Measurements from ENCODE around the gene PLXNA2.

Gene PLXNA2

DNA sequence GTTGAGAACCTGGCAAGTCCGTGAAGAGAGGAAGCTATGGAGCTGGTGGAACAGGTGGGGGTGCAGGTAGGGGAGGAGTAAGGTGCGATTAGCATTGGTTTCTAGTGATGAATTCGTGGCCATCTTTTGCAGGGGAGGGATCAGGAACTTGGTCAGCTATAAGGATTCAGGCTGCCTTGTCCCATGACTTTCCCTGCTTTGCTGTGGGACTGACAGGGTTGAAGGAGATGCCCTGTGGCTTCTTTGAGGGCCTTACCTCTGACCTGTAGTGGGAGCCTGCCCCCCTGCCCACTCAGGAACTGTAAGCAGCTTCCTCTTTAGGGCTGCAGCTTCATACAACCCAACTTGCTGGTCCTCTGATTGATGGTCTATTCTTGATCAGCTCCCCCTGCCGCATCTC, 248.6 kb downstream of the PLXNA2 start:
- no peaks in the 10 kb centered on the region for H3K79me1 ChIP-seq (ENCODE audit: low read length)
- H3K27me3 ChIP-seq (ENCODE audit: insufficient read depth, low read length, poor library complexity) = no peaks in the 10 kb centered on the region
- no peak overlapping the region for H3K4ac ChIP-seq (ENCODE audit: low read depth, low read length)
- no peak overlapping the region for H2BK5ac ChIP-seq (ENCODE audit: low read length)
- H2BK15ac ChIP-seq (replicated peaks; ENCODE audit: low read depth) = no peak overlapping the region
- no peak overlapping the region for H4K5ac ChIP-seq (ENCODE audit: low read length)
- no peak for DNase-seq
- H3K23ac ChIP-seq (ENCODE audit: low read length) = no peak overlapping the region
- no peak overlapping the region for H3K56ac ChIP-seq (ENCODE audit: low read length)
- H2BK120ac ChIP-seq (ENCODE audit: low read depth, low read length) = no peak overlapping the region
- no peak overlapping the region for H4K8ac ChIP-seq (ENCODE audit: low read depth, low read length)
- H3K27ac ChIP-seq (ENCODE audit: low read depth, low read length) = no peak overlapping the region
- no peaks in the 10 kb centered on the region for H3K36me3 ChIP-seq (ENCODE audit: control insufficient read depth, insufficient read depth, low read length)
- H3K9ac ChIP-seq (ENCODE audit: low read length) = no peak overlapping the region
- no CpG with 5 or more reads among the region's 4 CpGs for WGBS (ENCODE audit: extremely low coverage, insufficient coverage, low lambda C conversion rate)
- H2AK5ac ChIP-seq (ENCODE audit: low read length) = no peak overlapping the region
- no peak overlapping the region for H3K4me2 ChIP-seq (ENCODE audit: low read length)
- no peaks in the 10 kb centered on the region for H3K79me2 ChIP-seq (ENCODE audit: control insufficient read depth, insufficient read depth, low read length)
- peaks cover 3% of the 10 kb centered on the region for H3K4me1 ChIP-seq (ENCODE audit: control insufficient read depth, low read depth, low read length)
- H3K18ac ChIP-seq (ENCODE audit: low read length) = no peak overlapping the region
- no peak overlapping the region for H3K4me3 ChIP-seq (ENCODE audit: low read length)

DNA sequence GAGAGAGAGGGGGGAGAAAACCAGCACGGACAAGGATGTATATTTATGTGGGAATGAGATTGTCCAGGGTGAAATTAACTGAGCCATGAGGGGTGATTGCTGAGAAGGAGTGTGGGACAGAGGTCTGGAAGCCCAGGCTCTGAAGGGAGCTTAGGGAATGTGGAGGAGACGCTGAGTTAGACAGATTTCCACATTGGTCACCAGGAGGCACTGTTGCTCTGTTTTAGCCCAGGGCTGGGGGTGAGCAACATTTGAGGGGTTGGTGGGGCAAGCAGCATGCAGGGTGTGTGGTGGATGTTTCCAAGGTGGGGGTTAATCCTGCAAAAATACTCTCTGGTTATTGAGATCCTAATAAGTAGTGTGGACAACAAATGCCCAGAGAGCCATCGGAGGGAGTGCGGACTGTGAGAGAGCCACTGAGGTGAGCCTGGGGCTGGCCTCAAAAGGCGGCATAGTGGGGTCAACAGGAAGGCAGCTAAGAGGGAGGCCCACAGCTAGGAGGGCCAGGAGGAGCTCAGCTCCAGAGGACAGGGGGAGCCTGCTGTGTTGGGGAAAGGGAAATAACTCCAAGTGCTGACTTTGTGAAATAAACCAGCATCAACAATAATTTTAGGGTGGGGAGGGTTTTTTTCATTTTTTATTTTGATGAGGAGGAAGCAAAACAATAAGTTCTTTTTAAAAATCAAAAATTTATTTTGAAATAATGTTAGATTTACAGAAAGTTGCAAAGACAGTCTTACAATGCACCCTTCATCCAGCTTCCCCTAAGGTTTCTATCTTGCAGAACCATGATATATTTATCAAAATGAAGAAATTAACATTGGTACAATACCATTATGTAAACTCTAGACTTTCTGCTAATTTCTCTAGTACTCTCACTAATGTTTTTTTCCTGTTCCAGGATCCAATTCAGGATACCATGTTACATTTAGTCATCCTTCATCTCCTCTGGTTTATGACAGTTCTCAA, 250.4 kb downstream of the PLXNA2 start:
- Histone ChIP-seq H2AK5ac (ENCODE audit: low read length) (no peak overlapping the region), H3K9ac (ENCODE audit: low read length) (no peak overlapping the region), H3K56ac (ENCODE audit: low read length) (no peak overlapping the region), H3K4ac (ENCODE audit: low read depth, low read length) (no peak overlapping the region), H3K27ac (ENCODE audit: low read depth, low read length) (no peak overlapping the region), H3K79me1 (ENCODE audit: low read length) (no peaks in the 10 kb centered on the region), H3K4me1 (ENCODE audit: control insufficient read depth, low read depth, low read length) (peaks cover 3% of the 10 kb centered on the region), H3K36me3 (ENCODE audit: control insufficient read depth, insufficient read depth, low read length) (no peaks in the 10 kb centered on the region), H2BK15ac (replicated peaks; ENCODE audit: low read depth) (no peak overlapping the region), H3K23ac (ENCODE audit: low read length) (no peak overlapping the region), H4K8ac (ENCODE audit: low read depth, low read length) (no peak overlapping the region), H4K5ac (ENCODE audit: low read length) (no peak overlapping the region), H3K18ac (ENCODE audit: low read length) (no peak overlapping the region), H2BK120ac (ENCODE audit: low read depth, low read length) (no peak overlapping the region), H3K79me2 (ENCODE audit: control insufficient read depth, insufficient read depth, low read length) (no peaks in the 10 kb centered on the region), H2BK5ac (ENCODE audit: low read length) (no peak overlapping the region), H3K4me3 (ENCODE audit: low read length) (no peak overlapping the region), H3K4me2 (ENCODE audit: low read length) (no peak overlapping the region), H3K27me3 (ENCODE audit: insufficient read depth, low read length, poor library complexity) (no peaks in the 10 kb centered on the region)
- no CpG with 5 or more reads among the region's 5 CpGs for WGBS (ENCODE audit: extremely low coverage, insufficient coverage, low lambda C conversion rate)
- DNase-seq = peak; percentile 70

DNA sequence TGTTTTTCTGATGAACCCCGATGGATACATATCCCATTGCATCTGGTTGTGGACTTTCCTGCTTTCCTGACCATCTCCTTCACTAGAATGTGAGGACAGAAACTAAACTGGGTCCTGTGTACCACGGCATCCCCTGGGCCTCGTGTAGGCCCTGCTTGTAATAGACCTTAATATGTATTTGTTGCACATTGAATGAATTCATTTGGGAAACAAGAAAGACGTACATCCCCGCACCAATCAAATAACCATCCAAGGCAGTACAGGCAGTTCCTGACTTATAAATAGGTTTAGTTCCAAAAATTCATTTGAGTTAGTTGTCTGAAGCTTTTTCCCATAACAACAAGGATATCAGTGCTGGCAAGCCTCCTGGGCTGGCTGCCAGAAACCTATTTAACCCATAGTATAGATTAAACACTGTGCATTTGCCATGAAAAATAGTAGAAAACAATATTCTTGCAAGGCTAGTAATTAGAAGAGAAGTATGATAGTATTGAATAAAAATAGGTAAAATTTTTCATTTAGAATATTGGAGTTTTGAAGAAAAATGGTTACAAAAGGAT, 251.4 kb downstream of the PLXNA2 start:
- H3K4me3 ChIP-seq (ENCODE audit: low read length) = no peak overlapping the region

DNA sequence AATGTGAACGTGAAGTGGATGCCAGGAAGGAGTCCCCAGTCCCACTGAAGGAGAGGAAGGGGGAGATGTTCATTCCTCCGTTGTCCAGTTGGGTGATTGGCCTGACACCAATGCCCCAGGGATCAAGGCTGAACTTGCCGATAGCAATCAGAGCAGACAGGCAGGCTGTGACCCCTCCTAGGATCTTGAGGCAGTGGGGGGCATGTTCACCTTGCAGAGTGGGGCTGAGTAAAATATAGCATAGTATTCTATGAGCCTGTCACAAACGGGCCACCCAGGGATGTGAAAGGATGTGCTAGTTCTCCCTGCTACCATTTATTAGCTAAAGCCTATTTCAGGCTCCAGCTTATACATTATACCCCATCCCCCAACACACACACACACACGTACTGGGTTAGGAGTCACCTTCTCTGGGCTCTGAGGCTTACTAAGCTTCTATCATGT, 252.6 kb downstream of the PLXNA2 start:
- H3K18ac ChIP-seq (ENCODE audit: low read length) = no peak overlapping the region
- WGBS (ENCODE audit: extremely low coverage, insufficient coverage, low lambda C conversion rate) = no CpG with 5 or more reads among the region's 5 CpGs
- no peak overlapping the region for H4K8ac ChIP-seq (ENCODE audit: low read depth, low read length)
- H3K23ac ChIP-seq (ENCODE audit: low read length) = no peak overlapping the region
- no peaks in the 10 kb centered on the region for H3K4me1 ChIP-seq (ENCODE audit: control insufficient read depth, low read depth, low read length)
- no peaks in the 10 kb centered on the region for H3K36me3 ChIP-seq (ENCODE audit: control insufficient read depth, insufficient read depth, low read length)
- no peaks in the 10 kb centered on the region for H3K79me2 ChIP-seq (ENCODE audit: control insufficient read depth, insufficient read depth, low read length)
- DNase-seq = no peak
- no peak overlapping the region for H2BK120ac ChIP-seq (ENCODE audit: low read depth, low read length)
- H3K79me1 ChIP-seq (ENCODE audit: low read length) = no peaks in the 10 kb centered on the region
- no peak overlapping the region for H3K4me2 ChIP-seq (ENCODE audit: low read length)
- no peak overlapping the region for H3K4ac ChIP-seq (ENCODE audit: low read depth, low read length)
- H3K9ac ChIP-seq (ENCODE audit: low read length) = no peak overlapping the region
- H3K27ac ChIP-seq (ENCODE audit: low read depth, low read length) = no peak overlapping the region
- no peak overlapping the region for H3K4me3 ChIP-seq (ENCODE audit: low read length)
- H2BK15ac ChIP-seq (replicated peaks; ENCODE audit: low read depth) = no peak overlapping the region
- H3K56ac ChIP-seq (ENCODE audit: low read length) = no peak overlapping the region
- H2AK5ac ChIP-seq (ENCODE audit: low read length) = no peak overlapping the region
- no peaks in the 10 kb centered on the region for H3K27me3 ChIP-seq (ENCODE audit: insufficient read depth, low read length, poor library complexity)
- no peak overlapping the region for H2BK5ac ChIP-seq (ENCODE audit: low read length)
- no peak overlapping the region for H4K5ac ChIP-seq (ENCODE audit: low read length)

More for the DNA sequence above, 251.4 kb downstream of the PLXNA2 start:
- H3K79me2 ChIP-seq (ENCODE audit: control insufficient read depth, insufficient read depth, low read length) = no peaks in the 10 kb centered on the region
- no peak for DNase-seq
- no peak overlapping the region for H3K23ac ChIP-seq (ENCODE audit: low read length)
- H3K4me2 ChIP-seq (ENCODE audit: low read length) = no peak overlapping the region
- H3K27me3 ChIP-seq (ENCODE audit: insufficient read depth, low read length, poor library complexity) = no peaks in the 10 kb centered on the region
- H3K4me1 ChIP-seq (ENCODE audit: control insufficient read depth, low read depth, low read length) = no peaks in the 10 kb centered on the region
- H2AK5ac ChIP-seq (ENCODE audit: low read length) = no peak overlapping the region
- no peak overlapping the region for H3K4ac ChIP-seq (ENCODE audit: low read depth, low read length)
- H3K56ac ChIP-seq (ENCODE audit: low read length) = no peak overlapping the region
- no peak overlapping the region for H3K27ac ChIP-seq (ENCODE audit: low read depth, low read length)
- H3K36me3 ChIP-seq (ENCODE audit: control insufficient read depth, insufficient read depth, low read length) = no peaks in the 10 kb centered on the region
- no peak overlapping the region for H2BK120ac ChIP-seq (ENCODE audit: low read depth, low read length)
- H3K18ac ChIP-seq (ENCODE audit: low read length) = no peak overlapping the region
- no CpG with 5 or more reads among the region's 5 CpGs for WGBS (ENCODE audit: extremely low coverage, insufficient coverage, low lambda C conversion rate)
- no peak overlapping the region for H2BK15ac ChIP-seq (replicated peaks; ENCODE audit: low read depth)
- no peak overlapping the region for H4K8ac ChIP-seq (ENCODE audit: low read depth, low read length)
- no peaks in the 10 kb centered on the region for H3K79me1 ChIP-seq (ENCODE audit: low read length)
- no peak overlapping the region for H2BK5ac ChIP-seq (ENCODE audit: low read length)
- H4K5ac ChIP-seq (ENCODE audit: low read length) = no peak overlapping the region
- H3K9ac ChIP-seq (ENCODE audit: low read length) = no peak overlapping the region

DNA sequence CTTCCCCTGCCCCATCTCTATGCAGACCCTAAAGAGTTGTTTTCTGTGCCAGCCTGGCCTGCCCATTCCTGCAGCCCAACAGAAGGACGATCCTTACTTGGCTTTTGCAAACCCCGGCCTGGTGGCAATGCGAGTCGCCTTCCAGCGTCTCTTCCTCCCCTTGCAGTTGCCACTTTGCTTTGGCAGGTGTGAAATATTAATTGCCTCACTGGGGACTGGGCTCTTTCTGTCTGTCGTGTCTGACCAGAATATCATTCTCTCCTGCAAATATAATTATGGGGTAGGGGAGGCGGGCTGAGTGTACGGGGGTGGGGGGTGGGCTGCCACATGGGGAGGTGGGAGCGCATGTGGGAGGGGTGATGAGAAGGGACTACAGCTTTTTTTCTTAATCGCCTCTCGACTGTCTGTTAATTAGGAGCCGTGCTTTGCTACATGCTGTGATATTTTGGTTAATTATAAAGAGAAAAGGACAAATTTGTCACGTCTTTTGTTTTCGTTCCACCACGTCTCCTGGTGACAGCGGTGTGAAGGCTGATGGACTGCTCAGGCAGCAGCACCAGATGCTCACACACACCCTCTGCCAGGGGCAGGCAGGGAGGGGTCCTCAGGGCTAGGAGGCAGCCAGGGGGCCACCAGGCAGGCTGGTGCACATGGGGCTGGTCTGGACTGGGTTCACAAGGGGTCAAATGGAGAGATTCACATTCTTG, 253.2 kb downstream of the PLXNA2 start:
- no CpG with 5 or more reads among the region's 16 CpGs for WGBS (ENCODE audit: extremely low coverage, insufficient coverage, low lambda C conversion rate)
- H3K56ac ChIP-seq (ENCODE audit: low read length) = no peak overlapping the region
- H3K79me2 ChIP-seq (ENCODE audit: control insufficient read depth, insufficient read depth, low read length) = no peaks in the 10 kb centered on the region
- no peak overlapping the region for H3K23ac ChIP-seq (ENCODE audit: low read length)
- no peak overlapping the region for H4K8ac ChIP-seq (ENCODE audit: low read depth, low read length)
- H3K18ac ChIP-seq (ENCODE audit: low read length) = no peak overlapping the region
- H3K79me1 ChIP-seq (ENCODE audit: low read length) = no peaks in the 10 kb centered on the region
- no peaks in the 10 kb centered on the region for H3K27me3 ChIP-seq (ENCODE audit: insufficient read depth, low read length, poor library complexity)
- no peak overlapping the region for H3K4ac ChIP-seq (ENCODE audit: low read depth, low read length)
- H3K36me3 ChIP-seq (ENCODE audit: control insufficient read depth, insufficient read depth, low read length) = no peaks in the 10 kb centered on the region
- H2BK15ac ChIP-seq (replicated peaks; ENCODE audit: low read depth) = no peak overlapping the region
- H3K4me1 ChIP-seq (ENCODE audit: control insufficient read depth, low read depth, low read length) = no peaks in the 10 kb centered on the region
- H4K5ac ChIP-seq (ENCODE audit: low read length) = no peak overlapping the region
- no peak overlapping the region for H2BK5ac ChIP-seq (ENCODE audit: low read length)
- H2AK5ac ChIP-seq (ENCODE audit: low read length) = no peak overlapping the region
- H3K27ac ChIP-seq (ENCODE audit: low read depth, low read length) = no peak overlapping the region
- no peak overlapping the region for H3K4me3 ChIP-seq (ENCODE audit: low read length)
- no peak overlapping the region for H3K9ac ChIP-seq (ENCODE audit: low read length)
- no peak for DNase-seq
- no peak overlapping the region for H2BK120ac ChIP-seq (ENCODE audit: low read depth, low read length)
- H3K4me2 ChIP-seq (ENCODE audit: low read length) = no peak overlapping the region

Data from mesendoderm (in vitro differentiated cells).